GM10248 (cell line): ENCODE measurements around the gene FCN3.
A peak's percentile ranks its signal among the peaks of the same experiment; 100 is the strongest.

Experiments
- CTCF ChIA-PET: fragments of 300-600 bp; sonication (Branson Sonifier 250); formaldehyde crosslinking; extraction: SDS; loops from one replicate; lab custom pipeline; 2021; ENCODE audit warnings: antibody characterized with exemption; lab: Yijun Ruan, JAX
- POLR2A ChIA-PET: fragments of 350-650 bp; sonication (Branson Sonifier 250); formaldehyde crosslinking; extraction: SDS; loops from one replicate; lab custom pipeline; 2020; ENCODE audit warnings: antibody characterized with exemption; lab: Yijun Ruan, JAX
- DNase-seq: peaks from one replicate; pipeline ENCODE4 v3.0.0; 2012; ENCODE audit errors: extremely low spot score
- CTCF ChIP-seq: IDR thresholded peaks from 2 replicates; pipeline ENCODE4 v1.5.1; 2012; ENCODE audit warnings: mild to moderate bottlenecking, low read depth; ENCODE audit errors: extremely low read depth, missing control alignments, control extremely low read depth

Gene FCN3

GRCh38 chr1:27335506-27336422 lies 38.9 kb downstream of the FCN3 start:
- ChIA-PET CTCF (interaction anchor here (1.1 to 5.8 kb wide), 7 partner anchors 9 to 61 kb away, joined by 3 to 70 read pairs (median 6); no protein-coding TSS in a partner anchor), POLR2A (interaction anchor here (0.5 kb wide), 1 partner anchor 483 kb away, joined by 3 read pairs; no protein-coding TSS in a partner anchor)
- TF ChIP-seq CTCF: no peak
- no peak for DNase-seq

GRCh38 chr1:27333717-27334279 lies 40.8 kb downstream of the FCN3 start:
- no peak for DNase-seq
- ChIA-PET POLR2A (interaction anchor here (1.0 kb wide), 1 partner anchor 26 kb away, joined by 4 read pairs; no protein-coding TSS in a partner anchor), CTCF (interaction anchor here (0.8 to 5.8 kb wide), 20 partner anchors 10 to 287 kb away, joined by 3 to 70 read pairs (median 10); partner anchors contain the start of genes MAP3K6, SYTL1 and TMEM222)
- no peak for TF ChIP-seq CTCF

- peak; percentile 77 for DNase-seq
- ChIA-PET CTCF (interaction anchor here (0.7 to 5.8 kb wide), 39 partner anchors 9 to 339 kb away, joined by 3 to 70 read pairs (median 4); partner anchors contain the start of genes CD164L2, IFI6, MAP3K6 and SYTL1), POLR2A (interaction anchor here (1.0 kb wide), 1 partner anchor 280 kb away, joined by 3 read pairs; no protein-coding TSS in a partner anchor)
- TF ChIP-seq CTCF: peak; percentile 81
These were observed 41.9 kb downstream of the FCN3 start for GRCh38 chr1:27332536-27333281.

- POLR2A ChIA-PET: interaction anchor here (1.0 kb wide), 1 partner anchor 281 kb away, joined by 3 read pairs; no protein-coding TSS in a partner anchor
- CTCF ChIA-PET: interaction anchor here (0.7 to 5.8 kb wide), 29 partner anchors 8 to 340 kb away, joined by 3 to 70 read pairs (median 5); partner anchors contain the start of genes CD164L2, IFI6, MAP3K6 and SYTL1
- no peak for TF ChIP-seq CTCF
- DNase-seq: no peak
These were observed 42.7 kb downstream of the FCN3 start for GRCh38 chr1:27331922-27332321.

- DNase-seq: no peak
- no peak for TF ChIP-seq CTCF
- ChIA-PET CTCF (interaction anchor here (1.7 to 5.8 kb wide), 8 partner anchors 8 to 178 kb away, joined by 4 to 70 read pairs (median 38); partner anchors contain the start of genes MAP3K6, SYTL1 and TMEM222), POLR2A (no interaction called here)
These were observed 43.2 kb downstream of the FCN3 start for GRCh38 chr1:27331426-27331825.
